ENCODE data around the gene CREG1. TPM values are rescaled to one million over a fixed set of nuclear protein-coding genes. Genes with fewer than 3 reads are reported as not detected.
A peak's percentile ranks its signal among the peaks of the same experiment; 100 is the strongest.

Gene CREG1
- total RNA-seq = 10 to 100 TPM; 19.5 TPM

DNA sequence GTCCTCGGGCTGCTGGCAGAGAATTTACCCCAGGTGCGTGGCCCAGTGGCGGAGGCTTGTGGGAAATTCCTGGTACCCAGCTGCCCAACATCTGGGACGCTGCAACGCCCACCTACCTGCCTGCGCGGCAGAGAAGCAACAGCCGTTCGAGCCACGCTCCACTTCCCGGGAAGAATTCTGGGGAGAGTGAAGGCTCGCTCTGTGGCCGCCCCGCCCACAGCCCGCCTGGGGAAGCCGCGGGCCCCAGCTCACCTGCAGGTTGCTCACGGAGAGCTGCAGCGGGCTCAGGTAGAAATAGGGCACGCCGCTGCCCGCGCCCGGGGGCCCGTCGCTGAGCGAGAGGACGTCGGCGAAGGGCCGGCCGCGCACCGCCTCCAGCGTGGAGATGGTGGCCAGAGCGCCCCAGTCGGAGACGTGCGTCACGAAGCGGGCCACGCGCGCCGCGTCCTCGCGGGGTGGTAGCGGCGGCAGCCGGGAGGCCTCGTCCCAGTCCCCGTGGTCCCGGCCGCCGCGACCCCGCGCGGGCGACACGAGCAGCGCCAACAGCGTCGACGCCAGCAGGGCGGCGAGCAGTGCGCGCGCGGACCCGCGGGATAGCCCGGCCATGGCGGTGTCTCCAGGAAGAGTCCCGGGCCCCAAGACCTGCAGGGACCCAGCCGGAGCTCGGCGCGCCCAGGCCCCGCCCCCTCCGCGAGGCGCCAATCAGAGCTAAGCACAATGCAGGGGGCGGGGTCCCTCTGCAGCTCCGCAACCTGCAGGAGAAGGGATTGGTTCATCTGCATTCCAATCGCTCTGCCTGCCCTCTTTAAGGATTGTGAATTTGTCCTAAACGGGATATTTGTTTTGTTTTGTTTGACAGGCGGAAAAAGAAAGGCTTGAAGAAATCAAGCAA lies at the start of gene CREG1:
TSS of gene CREG1 (minus strand) at position 627 of the 892 bp plus-strand sequence.
- Mint-ChIP-seq H3K4me3 (peak within 1 kb of the TSS; percentile 78), H3K4me1 (peaks cover 45% of the 10 kb centered on the region), H3K36me3 (ENCODE audit: low read depth) (no peaks in the 10 kb centered on the region), H3K27me3 (peaks cover 6% of the 10 kb centered on the region), H3K27ac (peak within 1 kb of the TSS; percentile 33), H3K9me3 (no peaks in the 10 kb centered on the region)
- peak; percentile 92 for DNase-seq
- ChIA-PET CTCF (interaction anchor here (0.9 to 4.3 kb wide), 26 partner anchors 8 to 647 kb away, joined by 3 to 42 read pairs (median 4); partner anchors contain the start of genes CD247 and POU2F1), POLR2A (interaction anchor here (0.6 to 2.2 kb wide), 16 partner anchors 9 to 337 kb away, joined by 3 to 15 read pairs (median 3); partner anchors contain the start of genes CD247, POU2F1 and RCSD1)

- no peak overlapping the region for H3K4me3 Mint-ChIP-seq
- H3K4me1 Mint-ChIP-seq = peaks cover 42% of the 10 kb centered on the region
- H3K27ac Mint-ChIP-seq = peak overlapping the region; percentile 27
- H3K36me3 Mint-ChIP-seq (ENCODE audit: low read depth) = peaks cover 13% of the 10 kb centered on the region
- H3K27me3 Mint-ChIP-seq = no peaks in the 10 kb centered on the region
- ChIA-PET CTCF (interaction anchor here (1.0 to 7.3 kb wide), 6 partner anchors 25 to 91 kb away, joined by 3 to 166 read pairs (median 31); no protein-coding TSS in a partner anchor), POLR2A (interaction anchor here (1.0 to 6.9 kb wide), 3 partner anchors 30 to 119 kb away, joined by 3 to 189 read pairs (median 28); partner anchors contain the start of genes MPZL1 and RCSD1)
- peak; percentile 26 for DNase-seq
- H3K9me3 Mint-ChIP-seq = peaks cover 13% of the 10 kb centered on the region
Observed at GRCh38 chr1:167602840-167603239, 49.3 kb upstream of the CREG1 start.

DNA sequence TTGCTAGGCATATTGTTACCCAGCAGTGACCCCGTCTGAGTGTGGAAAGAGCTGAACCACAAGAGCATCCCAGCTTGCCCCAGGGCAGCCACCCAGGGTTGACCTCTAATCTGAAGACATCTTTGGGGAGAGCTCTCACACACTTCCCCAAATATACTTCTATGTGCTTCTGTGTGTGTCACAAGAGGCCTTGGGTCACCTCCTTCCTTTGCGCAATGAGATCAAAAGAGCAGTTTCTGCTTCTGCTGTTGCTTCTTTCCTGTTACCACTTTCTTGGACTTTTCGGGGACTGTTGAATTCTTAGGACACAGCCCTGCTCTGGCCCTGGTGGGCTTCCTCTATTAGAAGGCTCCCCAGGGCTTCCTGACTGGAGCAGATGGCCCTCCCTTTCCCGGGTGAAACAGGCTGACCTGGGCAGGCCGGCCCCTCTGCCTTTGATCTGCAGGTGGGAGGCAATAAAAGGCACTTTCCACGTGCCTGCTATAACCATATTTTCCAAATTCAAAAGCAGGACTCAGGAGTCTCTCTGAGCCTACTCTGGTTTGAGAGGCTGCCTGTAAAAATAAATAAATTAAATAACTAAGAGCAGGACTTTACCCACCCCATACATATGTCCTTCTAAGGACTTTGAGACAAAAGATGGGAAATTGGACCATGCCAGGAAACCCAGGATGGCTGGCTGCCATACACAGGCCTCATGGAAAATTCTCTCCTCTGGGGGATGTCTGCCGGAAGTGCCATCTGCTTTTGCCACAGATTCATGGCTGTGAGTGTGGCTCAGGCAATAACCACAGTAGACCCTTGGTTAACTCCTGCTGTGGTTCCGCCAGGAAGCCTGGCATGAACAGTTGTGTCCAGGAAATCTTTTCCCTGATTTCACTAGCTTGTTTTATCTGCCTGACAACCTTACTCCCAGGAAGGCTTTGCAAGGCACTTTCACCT lies 48.2 kb upstream of the CREG1 start:
- Mint-ChIP-seq H3K4me1 (peaks cover 42% of the 10 kb centered on the region), H3K27ac (peak overlapping the region; percentile 36), H3K27me3 (no peaks in the 10 kb centered on the region), H3K4me3 (no peak overlapping the region), H3K36me3 (ENCODE audit: low read depth) (peaks cover 5% of the 10 kb centered on the region), H3K9me3 (peaks cover 4% of the 10 kb centered on the region)
- ChIA-PET CTCF (interaction anchor here (0.9 to 7.3 kb wide), 16 partner anchors 14 to 203 kb away, joined by 3 to 166 read pairs (median 13); partner anchors contain the start of gene CREG1), POLR2A (interaction anchor here (0.6 to 6.9 kb wide), 7 partner anchors 15 to 334 kb away, joined by 3 to 189 read pairs (median 18); partner anchors contain the start of genes DCAF6 and RCSD1)
- peak; percentile 28 for DNase-seq

DNA sequence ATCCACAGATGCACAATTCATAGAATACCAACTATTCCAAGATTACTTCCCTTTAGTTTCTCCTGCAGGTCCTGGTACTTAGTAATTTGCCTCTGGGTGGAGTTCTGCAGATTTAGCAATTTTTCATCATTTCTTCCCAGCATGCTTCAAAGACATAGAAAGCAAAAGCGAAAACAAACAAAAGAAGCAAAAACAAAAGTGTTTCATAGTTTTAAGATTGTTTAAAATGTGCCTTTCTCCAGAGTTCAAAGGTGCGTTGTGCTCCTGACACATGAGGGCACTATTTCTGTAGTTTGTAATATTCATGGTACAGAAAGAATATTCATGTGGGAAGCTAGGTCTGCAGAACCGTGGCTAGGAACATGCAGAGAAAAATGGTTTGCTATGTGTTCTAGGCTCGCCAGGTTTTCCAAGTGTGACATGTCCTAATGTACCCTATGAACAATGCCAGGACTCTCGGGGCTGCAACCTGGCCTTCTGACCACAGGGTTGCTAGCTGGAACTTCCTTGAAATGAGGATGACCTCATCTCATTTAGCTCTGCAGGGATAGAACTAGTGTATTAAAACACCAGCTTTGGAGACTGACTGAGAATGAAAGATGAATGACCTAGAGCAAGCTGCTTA lies 46.5 kb upstream of the CREG1 start:
- peak; percentile 51 for DNase-seq
- Mint-ChIP-seq H3K4me1 (peaks cover 42% of the 10 kb centered on the region), H3K4me3 (peak overlapping the region; percentile 40), H3K27me3 (no peaks in the 10 kb centered on the region), H3K9me3 (peaks cover 2% of the 10 kb centered on the region), H3K36me3 (ENCODE audit: low read depth) (peaks cover 2% of the 10 kb centered on the region), H3K27ac (peak overlapping the region; percentile 36)
- ChIA-PET POLR2A (interaction anchor here (0.6 to 6.9 kb wide), 14 partner anchors 9 to 381 kb away, joined by 3 to 189 read pairs (median 5); partner anchors contain the start of gene RCSD1), CTCF (interaction anchor here (0.7 to 7.3 kb wide), 31 partner anchors 16 to 483 kb away, joined by 3 to 166 read pairs (median 6); partner anchors contain the start of gene CREG1)

- CTCF ChIA-PET = interaction anchor here (1.0 kb wide), 1 partner anchor 93 kb away, joined by 5 read pairs; no protein-coding TSS in a partner anchor
- Mint-ChIP-seq H3K27me3 (no peaks in the 10 kb centered on the region), H3K4me3 (no peak overlapping the region)
Observed at GRCh38 chr1:167594822-167595221, 41.3 kb upstream of the CREG1 start.

DNA sequence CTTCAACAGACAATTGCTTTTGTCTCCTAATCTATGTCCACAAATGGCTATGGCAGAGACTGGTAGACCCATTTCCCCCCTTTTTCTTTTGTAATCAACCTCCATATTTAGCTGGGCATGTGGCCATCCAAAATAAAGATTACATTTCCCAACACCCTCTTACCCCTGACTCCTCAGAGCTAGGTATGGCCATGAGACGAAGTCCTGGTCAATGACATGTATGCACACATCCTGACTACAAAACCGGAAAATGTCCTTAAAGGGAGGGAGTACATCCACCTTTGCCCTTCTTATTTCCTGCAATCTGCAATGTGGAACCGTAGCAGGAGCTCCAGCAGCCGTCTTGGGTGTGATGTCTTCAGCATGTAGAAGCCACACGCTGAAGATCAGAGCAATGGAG lies 40.3 kb upstream of the CREG1 start:
- ChIA-PET POLR2A (no interaction called here), CTCF (interaction anchor here (1.8 kb wide), 1 partner anchor 94 kb away, joined by 9 read pairs; no protein-coding TSS in a partner anchor)
- Mint-ChIP-seq H3K36me3 (ENCODE audit: low read depth) (no peaks in the 10 kb centered on the region), H3K27ac (no peak overlapping the region), H3K4me3 (no peak overlapping the region), H3K9me3 (no peaks in the 10 kb centered on the region), H3K4me1 (peaks cover 8% of the 10 kb centered on the region), H3K27me3 (no peaks in the 10 kb centered on the region)
- no peak for DNase-seq

More at GRCh38 chr1:167594822-167595221, 41.3 kb upstream of the CREG1 start:
- no peak for DNase-seq
- Mint-ChIP-seq H3K36me3 (ENCODE audit: low read depth) (no peaks in the 10 kb centered on the region), H3K27ac (no peak overlapping the region), H3K4me1 (peaks cover 12% of the 10 kb centered on the region), H3K9me3 (no peaks in the 10 kb centered on the region)
- POLR2A ChIA-PET = no interaction called here

DNA sequence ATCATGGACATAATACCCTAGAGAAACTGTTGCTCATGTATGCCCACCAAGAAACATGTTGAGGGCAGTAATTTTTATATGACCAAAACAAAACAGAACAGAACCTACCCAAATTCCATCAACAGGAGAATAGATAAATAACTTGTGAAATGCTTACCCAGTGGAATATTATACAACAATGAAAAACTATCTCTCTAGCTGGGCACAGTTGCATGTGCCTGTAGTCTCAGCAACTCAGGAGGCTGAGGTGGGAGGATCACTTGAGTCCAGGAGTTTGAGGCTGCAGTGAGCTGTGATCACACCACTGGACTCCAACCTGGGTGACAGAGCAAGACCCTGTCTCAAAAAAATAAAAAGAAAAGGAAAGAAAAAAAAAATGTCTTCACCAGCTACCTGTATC lies 38.9 kb upstream of the CREG1 start:
- peaks cover 7% of the 10 kb centered on the region for H3K4me1 Mint-ChIP-seq
- ChIA-PET CTCF (interaction anchor here (1.8 kb wide), 1 partner anchor 95 kb away, joined by 9 read pairs; no protein-coding TSS in a partner anchor), POLR2A (no interaction called here)
- no peak for DNase-seq
- no peak overlapping the region for H3K27ac Mint-ChIP-seq
- H3K27me3 Mint-ChIP-seq = no peaks in the 10 kb centered on the region
- H3K4me3 Mint-ChIP-seq = no peak overlapping the region
- H3K36me3 Mint-ChIP-seq (ENCODE audit: low read depth) = no peaks in the 10 kb centered on the region
- no peaks in the 10 kb centered on the region for H3K9me3 Mint-ChIP-seq

DNA sequence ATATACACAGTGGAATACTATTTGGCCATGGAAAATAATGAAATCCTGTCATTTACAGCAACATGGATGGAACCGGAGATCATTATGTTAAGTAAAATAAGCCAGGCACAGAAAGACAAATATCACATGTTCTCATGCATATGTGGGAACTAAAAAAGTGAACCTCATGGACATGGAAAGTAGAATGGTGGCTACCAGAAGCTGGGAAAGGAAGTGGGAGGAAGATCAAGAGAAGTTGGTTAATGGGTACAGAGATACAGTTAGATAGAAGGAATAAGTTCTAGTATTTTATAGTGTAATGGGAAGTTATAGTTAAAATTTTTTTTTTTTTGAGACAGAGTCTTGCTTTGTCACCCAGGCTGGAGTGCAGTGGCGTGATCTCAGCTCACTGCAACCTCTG lies 34.8 kb upstream of the CREG1 start:
- H3K27ac Mint-ChIP-seq = no peak overlapping the region
- H3K4me1 Mint-ChIP-seq = peaks cover 2% of the 10 kb centered on the region
- H3K4me3 Mint-ChIP-seq = no peak overlapping the region
- DNase-seq = no peak
- no peaks in the 10 kb centered on the region for H3K27me3 Mint-ChIP-seq
- POLR2A ChIA-PET = no interaction called here
- no peaks in the 10 kb centered on the region for H3K36me3 Mint-ChIP-seq (ENCODE audit: low read depth)
- CTCF ChIA-PET = no interaction called here
- H3K9me3 Mint-ChIP-seq = no peaks in the 10 kb centered on the region

GRCh38 chr1:167587872-167588271 lies 34.3 kb upstream of the CREG1 start:
- Mint-ChIP-seq H3K4me1 (no peaks in the 10 kb centered on the region), H3K4me3 (no peak overlapping the region), H3K9me3 (no peaks in the 10 kb centered on the region), H3K27me3 (no peaks in the 10 kb centered on the region), H3K27ac (no peak overlapping the region), H3K36me3 (ENCODE audit: low read depth) (no peaks in the 10 kb centered on the region)
- ChIA-PET CTCF (no interaction called here), POLR2A (no interaction called here)
- DNase-seq = no peak

GRCh38 chr1:167587342-167587741 lies 33.8 kb upstream of the CREG1 start:
- Mint-ChIP-seq H3K27me3 (no peaks in the 10 kb centered on the region), H3K36me3 (ENCODE audit: low read depth) (no peaks in the 10 kb centered on the region), H3K4me3 (no peak overlapping the region), H3K9me3 (no peaks in the 10 kb centered on the region), H3K4me1 (no peaks in the 10 kb centered on the region), H3K27ac (no peak overlapping the region)
- ChIA-PET POLR2A (no interaction called here), CTCF (no interaction called here)
- DNase-seq = no peak

- no peaks in the 10 kb centered on the region for H3K9me3 Mint-ChIP-seq
- H3K4me1 Mint-ChIP-seq = no peaks in the 10 kb centered on the region
- H3K27me3 Mint-ChIP-seq = no peaks in the 10 kb centered on the region
- no peak overlapping the region for H3K27ac Mint-ChIP-seq
- no peak for DNase-seq
- POLR2A ChIA-PET = no interaction called here
- CTCF ChIA-PET = no interaction called here
- H3K36me3 Mint-ChIP-seq (ENCODE audit: low read depth) = no peaks in the 10 kb centered on the region
- no peak overlapping the region for H3K4me3 Mint-ChIP-seq
Observed at GRCh38 chr1:167584581-167584980, 31.0 kb upstream of the CREG1 start.

- Mint-ChIP-seq H3K27me3 (peaks cover 5% of the 10 kb centered on the region), H3K36me3 (ENCODE audit: low read depth) (no peaks in the 10 kb centered on the region), H3K4me3 (no peak overlapping the region), H3K27ac (no peak overlapping the region), H3K4me1 (no peaks in the 10 kb centered on the region), H3K9me3 (no peaks in the 10 kb centered on the region)
- ChIA-PET CTCF (interaction anchor here (1.3 kb wide), 1 partner anchor 105 kb away, joined by 3 read pairs; no protein-coding TSS in a partner anchor), POLR2A (no interaction called here)
- no peak for DNase-seq
Observed at GRCh38 chr1:167582722-167583121, 29.2 kb upstream of the CREG1 start.

Data from activated CD4-positive, alpha-beta memory T cell treated with anti-CD3 and anti-CD28 coated beads, Interleukin-2, amount 10 ng/mL, durations not matched to agents 7 days and 5 days (primary cell).